ENCODE data around the gene SMPD3. TPM values are rescaled to one million over a fixed set of nuclear protein-coding genes. Genes with fewer than 3 reads are reported as not detected.

SMPD3 gene
- total and polyA plus RNA-seq, 4 donors = 1.7 to 13.9 (median 5.0) TPM

DNA sequence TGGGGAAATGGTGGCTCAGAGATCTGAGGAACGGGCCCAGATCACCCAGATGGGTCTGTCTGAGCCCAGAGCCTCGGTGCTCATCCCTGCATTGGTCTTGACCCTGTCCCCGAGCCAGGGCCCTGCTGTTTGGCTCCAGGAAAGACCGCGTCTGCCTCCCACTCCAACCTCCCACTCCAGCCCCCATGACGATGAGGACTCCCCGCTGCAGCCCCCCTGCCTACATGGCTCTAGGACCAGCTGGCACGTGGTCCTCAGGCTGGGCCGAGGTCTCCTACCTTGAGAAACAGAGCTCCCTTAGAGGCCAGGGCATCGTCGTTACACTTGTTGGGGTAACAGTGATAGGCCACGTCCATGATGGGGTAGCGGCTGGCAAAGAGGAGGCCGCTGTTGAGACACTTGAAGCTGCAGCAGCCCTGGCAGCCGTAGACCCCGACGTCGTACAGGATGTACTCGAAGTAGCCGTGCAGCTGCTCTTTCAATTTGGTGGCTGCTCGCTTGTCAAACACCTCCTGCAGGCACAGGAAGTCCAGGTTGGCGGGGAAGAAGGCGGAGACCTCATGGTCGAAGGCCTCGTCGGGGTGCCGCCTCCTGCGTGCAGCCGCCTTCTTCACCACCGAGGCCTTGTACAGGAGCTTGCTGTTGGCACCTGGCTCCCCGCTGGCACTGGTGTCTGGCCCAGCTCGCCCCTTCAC is 77.6 kb downstream of the SMPD3 start:
- Histone ChIP-seq H3K4me3 (no peak overlapping the region), H3K9me3 (ENCODE audit: control insufficient read depth in 4 of 4, insufficient read depth in 3 of 4, low read length in 3 of 4) (no peaks in the 10 kb centered on the region), H3K4me1 (ENCODE audit: control insufficient read depth in 5 of 5, insufficient read depth in 5 of 5, low read length in 5 of 5) (no peaks in the 10 kb centered on the region), H3K36me3 (ENCODE audit: control insufficient read depth in 4 of 4, insufficient read depth in 4 of 4, low read length in 4 of 4) (no peaks in the 10 kb centered on the region), H3K9ac (ENCODE audit: insufficient read depth in 1 of 2, low read length in 2 of 2) (no peak overlapping the region), H3K27ac (ENCODE audit: low read depth in 1 of 2, low read length in 1 of 2) (no peak overlapping the region), H3K27me3 (ENCODE audit: control insufficient read depth in 3 of 3, insufficient read depth in 3 of 3, low read length in 2 of 3) (no peaks in the 10 kb centered on the region)
- no peak for ATAC-seq (ENCODE audit: insufficient read depth, low FRiP score)
- TF ChIP-seq, protein P1, sequence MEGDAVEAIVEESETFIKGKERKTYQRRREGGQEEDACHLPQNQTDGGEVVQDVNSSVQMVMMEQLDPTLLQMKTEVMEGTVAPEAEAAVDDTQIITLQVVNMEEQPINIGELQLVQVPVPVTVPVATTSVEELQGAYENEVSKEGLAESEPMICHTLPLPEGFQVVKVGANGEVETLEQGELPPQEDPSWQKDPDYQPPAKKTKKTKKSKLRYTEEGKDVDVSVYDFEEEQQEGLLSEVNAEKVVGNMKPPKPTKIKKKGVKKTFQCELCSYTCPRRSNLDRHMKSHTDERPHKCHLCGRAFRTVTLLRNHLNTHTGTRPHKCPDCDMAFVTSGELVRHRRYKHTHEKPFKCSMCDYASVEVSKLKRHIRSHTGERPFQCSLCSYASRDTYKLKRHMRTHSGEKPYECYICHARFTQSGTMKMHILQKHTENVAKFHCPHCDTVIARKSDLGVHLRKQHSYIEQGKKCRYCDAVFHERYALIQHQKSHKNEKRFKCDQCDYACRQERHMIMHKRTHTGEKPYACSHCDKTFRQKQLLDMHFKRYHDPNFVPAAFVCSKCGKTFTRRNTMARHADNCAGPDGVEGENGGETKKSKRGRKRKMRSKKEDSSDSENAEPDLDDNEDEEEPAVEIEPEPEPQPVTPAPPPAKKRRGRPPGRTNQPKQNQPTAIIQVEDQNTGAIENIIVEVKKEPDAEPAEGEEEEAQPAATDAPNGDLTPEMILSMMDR (IDR thresholded peaks at IDR 0.05; ENCODE audit: control extremely low read depth, extremely low read depth) = no peak
- DNase-seq = no peak
- 75 to 81% methylated on average over 32 of the region's 32 CpGs for WGBS, 2 donors

GRCh38 chr16:68369697-68370580 is 78.4 kb downstream of the SMPD3 start:
- Histone ChIP-seq H3K9me3 (ENCODE audit: control insufficient read depth in 4 of 4, insufficient read depth in 3 of 4, low read length in 3 of 4) (no peaks in the 10 kb centered on the region), H3K36me3 (ENCODE audit: control insufficient read depth in 4 of 4, insufficient read depth in 4 of 4, low read length in 4 of 4) (no peaks in the 10 kb centered on the region), H3K27ac (ENCODE audit: low read depth in 1 of 2, low read length in 1 of 2) (no peak overlapping the region), H3K4me3 (no peak overlapping the region), H3K27me3 (ENCODE audit: control insufficient read depth in 3 of 3, insufficient read depth in 3 of 3, low read length in 2 of 3) (no peaks in the 10 kb centered on the region), H3K4me1 (ENCODE audit: control insufficient read depth in 5 of 5, insufficient read depth in 5 of 5, low read length in 5 of 5) (no peaks in the 10 kb centered on the region), H3K9ac (ENCODE audit: insufficient read depth in 1 of 2, low read length in 2 of 2) (no peak overlapping the region)
- TF ChIP-seq, protein P1 (IDR thresholded peaks at IDR 0.05; ENCODE audit: control extremely low read depth, extremely low read depth) = no peak
- ATAC-seq (ENCODE audit: insufficient read depth, low FRiP score) = no peak
- no peak for DNase-seq
- 43 to 69% methylated on average over 23 of the region's 23 CpGs for WGBS, 2 donors

GRCh38 chr16:68369168-68369567 is 79.1 kb downstream of the SMPD3 start:
- Histone ChIP-seq H3K9ac (ENCODE audit: insufficient read depth in 1 of 2, low read length in 2 of 2) (no peak overlapping the region), H3K27me3 (ENCODE audit: control insufficient read depth in 3 of 3, insufficient read depth in 3 of 3, low read length in 2 of 3) (no peaks in the 10 kb centered on the region), H3K9me3 (ENCODE audit: control insufficient read depth in 4 of 4, insufficient read depth in 3 of 4, low read length in 3 of 4) (no peaks in the 10 kb centered on the region), H3K27ac (ENCODE audit: low read depth in 1 of 2, low read length in 1 of 2) (no peak overlapping the region), H3K4me1 (ENCODE audit: control insufficient read depth in 5 of 5, insufficient read depth in 5 of 5, low read length in 5 of 5) (peaks cover 0 to 3% (median 0%) of the 10 kb centered on the region in 5 donors), H3K36me3 (ENCODE audit: control insufficient read depth in 4 of 4, insufficient read depth in 4 of 4, low read length in 4 of 4) (no peaks in the 10 kb centered on the region), H3K4me3 (no peak overlapping the region)
- no peak for ATAC-seq (ENCODE audit: insufficient read depth, low FRiP score)
- 48 to 63% methylated on average over 4 of the region's 4 CpGs for WGBS, 2 donors
- TF ChIP-seq, protein P1 (IDR thresholded peaks at IDR 0.05; ENCODE audit: control extremely low read depth, extremely low read depth) = no peak
- DNase-seq = no peak

Measured in lung (tissue), 12 donors.